Measurements from ENCODE around the gene COL9A3.

The COL9A3 gene

DNA sequence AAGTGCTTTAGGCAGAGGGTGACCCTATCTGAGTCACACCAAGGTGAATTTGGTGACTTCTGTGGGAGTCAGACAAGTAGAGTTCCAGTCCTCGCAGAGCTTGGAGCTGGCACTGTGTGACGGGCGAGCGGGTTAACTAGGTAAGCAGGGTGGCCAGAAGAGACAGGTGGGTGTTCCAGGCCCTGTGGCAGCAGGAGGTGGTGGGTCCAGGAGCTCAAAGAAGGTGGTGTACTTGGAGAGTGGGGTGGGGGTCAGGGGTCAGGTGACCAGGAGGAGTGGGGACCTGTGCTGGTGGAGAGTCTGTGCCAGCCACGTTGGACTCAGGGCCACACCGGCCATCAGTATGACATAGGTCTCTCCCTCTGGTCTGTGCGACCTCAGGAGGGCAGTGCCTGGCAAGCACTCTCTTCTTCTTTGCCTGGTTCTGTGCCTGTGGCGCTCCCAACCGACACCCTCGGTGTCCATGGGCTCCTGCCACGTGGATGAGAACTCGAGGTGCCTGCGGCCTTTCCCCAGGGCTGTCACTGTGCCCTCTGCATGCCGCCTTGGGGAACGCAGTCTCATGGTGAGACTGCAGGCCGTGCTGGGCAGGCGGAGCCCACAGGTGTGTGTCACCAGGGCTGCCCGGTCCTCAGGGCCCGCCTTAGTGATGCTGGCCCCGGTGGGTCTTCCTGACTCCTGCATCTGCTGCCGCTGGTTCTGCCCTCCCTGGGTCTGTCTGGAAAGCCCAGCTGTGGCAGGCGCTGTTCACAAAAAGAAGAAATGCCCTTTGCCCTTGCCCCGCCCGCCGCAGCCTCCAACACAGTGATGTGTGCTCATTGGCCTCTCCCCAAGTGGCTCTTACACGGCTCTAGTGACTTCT lies 18.9 kb upstream of the COL9A3 start:
- no peak for DNase-seq

DNA sequence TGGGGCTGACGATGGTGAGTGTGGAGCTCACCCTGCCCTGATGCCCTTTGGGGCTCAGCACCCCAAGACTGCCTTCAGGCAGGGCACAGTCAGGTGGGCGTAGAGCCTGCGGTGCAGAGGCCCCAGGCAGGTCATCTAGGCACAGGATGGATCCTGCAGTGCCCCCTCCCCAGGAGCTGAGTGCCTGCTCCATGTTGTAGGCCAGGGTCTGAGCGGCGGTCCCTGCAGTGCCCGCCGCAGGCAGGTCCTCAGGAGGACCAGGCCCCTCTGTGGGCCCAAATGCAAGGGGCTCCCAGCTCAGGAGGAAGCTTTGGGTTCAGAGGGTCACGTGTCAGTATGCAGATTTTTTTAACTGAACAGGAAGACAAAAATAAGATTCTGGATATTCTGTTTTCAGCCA lies 17.8 kb upstream of the COL9A3 start:
- DNase-seq = no peak

DNA sequence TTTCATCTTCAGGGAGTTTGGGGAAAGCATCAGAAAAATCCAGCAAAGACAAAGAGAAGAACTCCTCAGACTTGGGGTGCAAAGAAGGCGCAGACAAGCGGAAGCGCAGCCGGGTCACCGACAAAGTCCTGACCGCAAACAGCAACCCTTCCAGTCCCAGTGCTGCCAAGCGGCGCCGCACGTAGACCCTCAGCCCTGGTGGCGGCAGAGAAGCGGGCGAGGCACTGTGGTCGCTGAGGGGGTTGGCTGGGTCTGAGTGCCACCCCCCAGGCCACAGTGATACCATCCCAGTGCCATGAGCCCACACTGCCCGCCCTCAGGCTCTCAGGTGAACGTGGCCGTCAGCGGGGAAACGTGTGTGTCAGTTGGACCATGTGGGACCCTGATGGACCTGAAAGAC lies 17.4 kb upstream of the COL9A3 start:
- no peak for DNase-seq

DNA sequence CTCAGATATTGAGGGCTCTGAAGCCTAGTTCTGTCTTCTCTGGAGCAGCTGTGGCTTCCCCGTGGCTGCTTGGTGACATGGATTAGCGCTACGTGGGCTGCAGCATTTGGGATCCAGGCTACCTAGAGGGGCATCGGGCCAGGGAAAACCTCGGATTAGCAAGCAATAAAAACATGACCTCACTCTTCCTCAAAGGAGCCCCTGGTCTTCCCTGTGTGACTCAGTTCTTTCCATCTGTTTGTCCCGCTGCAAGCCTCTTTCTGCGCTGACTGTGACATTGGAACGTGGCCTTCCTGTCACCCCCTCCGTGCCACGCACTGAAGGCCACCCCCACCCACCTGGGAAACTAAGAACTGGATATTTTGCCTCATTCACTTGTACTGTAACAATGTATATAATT lies 17.0 kb upstream of the COL9A3 start:
- no peak for DNase-seq

DNA sequence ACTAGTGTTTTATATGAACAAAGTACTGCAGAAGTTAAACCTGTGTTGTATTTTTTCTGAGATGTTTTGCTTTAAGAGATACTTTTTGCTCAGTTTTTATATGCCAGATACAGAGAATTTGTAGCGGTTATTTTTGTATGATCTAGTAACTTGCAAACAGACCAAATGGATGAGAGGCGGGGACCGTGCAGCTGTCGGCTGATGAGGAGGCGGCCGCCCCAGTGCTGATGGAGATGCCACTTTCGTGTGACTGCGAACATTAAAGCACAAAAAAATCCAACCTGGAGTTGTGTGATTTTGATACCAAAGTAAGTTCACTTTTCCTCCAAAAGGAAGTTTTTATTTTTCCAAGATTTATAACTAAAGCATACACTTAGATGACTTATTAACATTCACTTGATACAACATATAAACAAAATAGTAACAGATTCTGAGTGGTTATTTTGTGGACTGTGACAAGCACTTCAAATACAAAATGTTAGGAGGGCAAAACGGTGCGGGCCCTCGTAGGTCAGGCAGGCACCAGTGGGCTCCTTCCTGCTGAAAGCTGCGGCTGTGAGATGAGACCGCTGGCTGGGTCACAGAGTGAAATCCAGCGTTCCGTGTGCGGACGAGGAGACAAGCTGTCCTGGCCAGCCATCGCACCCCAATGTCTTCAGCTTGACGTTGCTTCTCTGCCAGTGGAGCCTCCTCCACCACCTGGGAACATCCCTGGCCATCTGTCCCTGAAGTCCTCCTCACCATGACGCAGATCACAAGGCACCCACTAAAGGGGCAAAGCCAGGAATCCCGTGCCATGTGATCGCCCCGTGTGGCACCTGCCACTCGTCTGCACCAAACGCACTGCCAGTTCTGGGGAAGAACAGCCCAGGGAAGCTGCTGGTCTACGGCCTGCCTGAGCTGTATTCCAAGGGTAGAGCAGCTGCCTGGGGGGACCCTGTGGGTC lies 16.3 kb upstream of the COL9A3 start:
- no peak for DNase-seq

DNA sequence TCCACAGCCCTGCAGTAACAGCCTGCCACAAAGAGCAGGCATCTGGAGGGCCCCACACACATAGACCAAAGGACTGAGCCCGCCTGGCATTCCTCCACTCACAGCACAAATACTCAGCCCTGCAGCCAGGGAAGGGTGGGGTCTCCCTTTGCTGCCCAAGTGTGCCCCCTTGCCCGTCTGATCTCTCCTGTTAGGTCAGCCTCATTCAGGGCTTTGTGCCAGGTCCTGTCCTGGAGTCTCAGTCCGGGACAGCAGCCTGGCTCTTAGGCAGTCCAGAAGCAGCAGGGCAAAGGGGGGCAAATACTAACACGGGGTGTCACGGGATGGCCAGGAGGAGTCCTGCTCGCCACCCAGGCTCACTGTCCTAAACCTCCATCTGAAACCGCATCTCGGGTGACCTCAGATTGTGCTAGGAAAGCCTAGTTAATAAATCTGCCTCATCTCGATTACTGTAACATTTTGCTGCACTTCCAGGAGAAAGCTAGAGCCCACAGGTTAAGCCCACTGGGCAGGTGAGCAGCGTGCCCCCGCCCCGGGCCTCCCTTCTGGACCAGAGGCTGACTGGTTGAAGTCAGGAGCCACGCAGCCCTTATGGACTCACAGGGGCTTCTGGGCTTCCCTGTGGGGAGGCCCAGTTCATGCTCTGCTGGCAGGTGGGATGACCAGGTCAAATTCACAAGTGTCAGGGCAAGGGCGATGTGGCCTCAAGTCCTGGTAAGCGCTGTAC lies 15.4 kb upstream of the COL9A3 start:
- no peak for DNase-seq

DNA sequence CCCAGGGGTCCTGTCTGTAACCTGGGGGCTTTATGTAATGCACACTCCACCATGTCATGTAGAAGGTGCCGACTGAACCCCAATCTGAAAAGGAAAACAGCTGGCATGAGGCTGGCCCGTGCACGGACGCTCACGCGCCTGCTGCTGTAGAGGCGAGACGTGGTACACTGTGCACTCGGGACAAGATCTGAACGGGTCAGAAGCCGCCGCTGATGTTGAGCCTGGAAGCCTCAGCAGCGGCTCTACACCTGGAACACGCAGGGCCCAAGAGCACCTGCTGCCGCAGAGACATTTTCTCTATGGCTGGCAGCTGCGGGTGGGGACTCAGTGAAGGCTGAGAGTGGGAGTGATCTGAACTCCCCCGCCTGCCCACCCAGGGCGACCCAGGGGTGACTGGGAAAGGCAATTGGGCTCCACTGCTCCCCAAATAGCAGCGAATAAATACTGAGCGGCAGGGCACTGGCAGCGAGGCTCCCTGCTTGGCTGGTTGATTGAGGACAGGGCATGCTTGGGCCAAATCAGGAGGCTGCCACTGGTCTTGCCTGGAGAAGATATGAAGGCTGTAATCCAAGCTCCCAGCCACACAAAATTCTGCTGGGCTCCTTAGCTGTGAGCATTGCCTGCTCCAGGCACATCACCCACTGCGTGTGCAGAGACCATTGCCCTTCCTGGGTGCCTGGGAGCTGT lies 14.7 kb upstream of the COL9A3 start:
- no peak for DNase-seq

DNA sequence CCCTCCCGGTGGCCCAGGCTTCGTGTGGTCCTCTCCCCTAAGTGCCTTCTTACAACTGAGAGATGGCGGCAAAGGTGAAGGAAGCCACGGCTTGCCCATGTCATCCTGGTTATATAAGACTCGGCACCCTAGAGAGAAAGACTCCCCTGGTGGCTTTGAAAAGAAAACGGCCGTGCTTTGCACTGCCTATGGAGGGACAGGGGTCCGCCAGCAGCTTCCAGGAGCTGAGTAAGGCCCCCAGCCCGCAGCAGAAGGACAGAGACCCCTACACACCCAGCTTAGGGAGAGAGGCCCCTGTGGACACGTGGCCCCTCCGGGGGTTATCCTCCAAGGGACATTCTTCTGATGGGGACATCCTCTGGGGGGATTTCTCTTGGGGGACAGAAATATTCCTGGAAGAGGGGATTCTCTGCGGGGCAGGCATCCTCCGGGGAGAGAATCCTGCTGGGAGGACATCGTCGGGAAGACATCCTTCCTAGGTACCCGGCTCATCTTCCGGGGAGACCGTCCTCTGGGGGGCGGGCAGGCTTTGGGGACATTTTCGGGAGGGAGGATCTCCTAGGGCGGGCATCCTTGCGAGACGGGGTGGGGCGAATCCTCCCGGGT lies 12.7 kb upstream of the COL9A3 start:
- DNase-seq = no peak

DNA sequence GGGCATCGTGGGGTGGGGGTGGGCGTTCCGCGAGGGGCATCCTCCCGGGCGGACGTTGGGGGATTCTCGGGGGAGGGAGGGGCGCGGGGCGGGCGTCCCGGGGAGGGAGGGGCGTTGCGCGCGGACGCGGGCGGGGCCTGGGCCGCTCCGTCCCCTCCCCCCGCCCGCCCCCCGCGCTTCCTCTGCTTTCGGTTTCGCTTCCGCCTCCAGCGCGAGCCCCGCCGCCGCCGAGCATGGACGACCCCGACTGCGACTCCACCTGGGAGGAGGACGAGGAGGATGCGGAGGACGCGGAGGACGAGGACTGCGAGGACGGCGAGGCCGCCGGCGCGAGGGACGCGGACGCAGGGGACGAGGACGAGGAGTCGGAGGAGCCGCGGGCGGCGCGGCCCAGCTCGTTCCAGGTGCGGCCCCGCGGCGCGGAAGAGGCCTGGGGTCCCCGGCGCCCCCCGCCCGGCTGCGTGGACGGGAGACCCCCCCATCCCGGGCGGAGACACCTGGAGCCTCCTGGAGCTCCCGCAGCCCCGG lies 12.2 kb upstream of the COL9A3 start, which contains the start of gene OGFR:
Gene OGFR, plus strand, starts transcription at position 209 of the 528 bp plus-strand sequence. Its CDS starts 25 bp downstream, at position 234.
- peak; percentile 55 for DNase-seq

DNA sequence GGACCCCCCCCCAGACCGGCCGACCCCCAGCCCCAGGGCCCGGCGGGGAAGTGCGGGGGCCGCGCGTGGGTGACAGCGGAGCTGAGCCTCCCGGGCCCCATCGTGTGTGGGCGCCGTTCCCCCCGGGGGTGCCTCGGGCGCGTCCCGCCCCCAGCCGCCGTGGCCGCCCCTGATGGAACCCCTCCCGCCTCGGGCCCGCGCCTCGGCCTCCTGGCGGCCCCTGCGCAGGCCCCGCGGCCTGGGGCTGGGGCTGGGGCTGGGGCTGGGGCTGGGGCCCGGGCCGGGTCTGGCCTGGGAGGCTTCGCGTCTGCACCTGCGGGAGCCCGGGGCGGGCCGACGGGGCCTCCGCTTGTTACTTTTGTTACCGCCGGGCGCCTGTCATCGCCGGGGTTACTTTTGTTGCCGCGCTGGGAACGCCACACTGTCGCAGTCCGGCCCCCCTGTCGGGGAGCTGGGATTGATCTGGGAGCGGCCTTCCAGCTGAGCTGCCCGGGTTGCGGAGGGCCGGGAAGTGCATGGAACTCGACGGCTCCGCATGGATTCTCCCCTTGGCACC lies 11.6 kb upstream of the COL9A3 start:
- peak; percentile 22 for DNase-seq

DNA sequence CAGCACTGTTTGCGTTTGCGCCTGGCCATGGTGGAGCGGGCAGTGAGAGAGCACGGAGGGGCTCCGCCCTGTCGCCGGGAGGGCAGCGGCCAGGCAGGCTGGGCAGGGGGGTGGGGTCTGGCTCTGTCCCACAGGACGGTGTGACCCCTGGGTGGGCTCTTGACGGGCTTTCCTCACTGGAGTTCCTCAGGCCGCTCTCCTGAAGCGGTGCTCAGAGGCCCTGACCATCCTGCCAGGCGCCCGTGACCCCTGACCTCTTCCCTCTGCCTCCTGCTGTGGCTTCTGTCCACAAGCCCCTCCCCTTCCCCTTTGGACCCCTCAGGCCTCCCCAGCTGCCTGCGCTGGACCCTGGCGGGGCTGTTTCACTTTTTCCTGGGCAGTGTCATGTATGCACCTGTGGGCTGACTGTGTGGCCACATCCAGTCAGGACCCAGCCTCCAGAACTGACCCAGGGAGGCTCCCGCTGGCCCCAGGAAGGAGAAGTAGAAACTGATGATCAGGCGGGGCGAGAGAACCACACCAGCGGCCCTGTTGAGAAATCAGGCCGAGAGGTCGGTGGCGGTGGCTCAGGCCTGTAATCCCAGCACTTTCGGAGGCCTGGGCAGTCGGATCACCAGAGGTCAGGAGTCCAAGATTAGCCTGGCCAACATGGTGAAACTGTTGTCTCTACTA lies 11.0 kb upstream of the COL9A3 start:
- no peak for DNase-seq

DNA sequence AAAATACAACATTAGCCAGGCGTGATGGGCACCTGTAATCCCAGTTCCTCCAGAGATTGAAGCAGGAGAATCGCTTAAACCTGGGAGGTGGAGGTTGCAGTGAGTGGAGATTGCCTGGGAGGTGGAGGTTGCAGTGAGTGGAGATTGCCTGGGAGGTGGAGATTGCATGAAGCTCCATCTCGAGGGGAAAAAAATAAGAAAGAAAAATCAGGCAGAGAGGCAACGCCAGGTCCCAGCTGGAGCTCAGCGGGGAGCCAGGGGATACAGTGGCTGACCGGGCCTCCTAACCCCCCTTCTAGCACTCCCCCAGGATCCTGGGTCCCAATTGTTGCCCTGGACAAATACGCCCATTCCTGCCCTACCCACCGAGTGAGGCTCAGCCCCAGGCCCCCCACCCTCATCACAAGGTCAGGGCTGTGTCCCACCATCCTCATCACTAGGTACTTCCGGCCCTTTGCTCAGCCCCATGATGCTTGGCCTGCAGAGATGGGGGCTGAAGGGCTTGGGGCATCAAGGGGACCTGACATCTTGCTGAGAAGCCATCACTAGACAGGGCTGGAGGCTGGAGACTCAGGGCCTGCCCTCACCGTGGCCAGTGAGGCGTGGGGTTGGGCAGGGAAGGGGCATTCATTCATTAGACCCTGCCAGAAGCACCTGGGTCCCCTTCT lies 10.3 kb upstream of the COL9A3 start:
- no peak for DNase-seq

DNA sequence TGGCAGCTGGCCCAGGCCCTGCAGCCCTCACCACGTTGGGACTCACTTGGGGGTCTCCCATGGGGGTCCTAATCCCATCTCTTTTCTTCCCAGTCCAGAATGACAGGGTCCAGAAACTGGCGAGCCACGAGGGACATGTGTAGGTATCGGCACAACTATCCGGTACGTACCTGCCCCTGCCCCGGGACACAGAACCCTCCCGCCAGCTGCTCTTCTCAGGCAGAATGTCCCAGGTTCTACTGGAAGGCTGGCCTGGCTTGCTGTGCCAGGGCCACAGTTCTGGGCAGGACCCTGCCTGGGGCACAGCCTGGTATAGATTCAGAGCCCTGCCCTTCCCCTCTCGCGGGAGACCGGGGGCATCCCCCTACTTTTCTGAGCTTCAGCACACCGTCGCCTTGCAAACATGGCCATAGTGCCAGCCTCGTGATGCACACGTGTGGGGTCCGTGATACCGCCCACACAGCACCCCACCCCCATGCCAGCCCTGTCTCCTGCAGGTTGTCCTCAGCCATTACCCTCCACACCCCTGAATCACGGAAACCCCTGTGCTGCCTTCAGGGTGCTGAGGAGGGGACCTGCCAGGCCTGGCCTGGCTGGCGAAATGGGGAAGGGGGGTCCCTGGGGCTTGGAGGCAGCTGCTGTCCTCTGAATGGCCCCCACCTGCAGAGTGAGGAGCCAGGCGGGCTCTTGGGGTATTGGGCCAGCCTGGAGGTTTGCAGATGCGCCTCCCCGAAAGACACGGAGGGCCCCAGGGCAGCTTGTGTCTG lies 9.2 kb upstream of the COL9A3 start:
- no peak for DNase-seq

DNA sequence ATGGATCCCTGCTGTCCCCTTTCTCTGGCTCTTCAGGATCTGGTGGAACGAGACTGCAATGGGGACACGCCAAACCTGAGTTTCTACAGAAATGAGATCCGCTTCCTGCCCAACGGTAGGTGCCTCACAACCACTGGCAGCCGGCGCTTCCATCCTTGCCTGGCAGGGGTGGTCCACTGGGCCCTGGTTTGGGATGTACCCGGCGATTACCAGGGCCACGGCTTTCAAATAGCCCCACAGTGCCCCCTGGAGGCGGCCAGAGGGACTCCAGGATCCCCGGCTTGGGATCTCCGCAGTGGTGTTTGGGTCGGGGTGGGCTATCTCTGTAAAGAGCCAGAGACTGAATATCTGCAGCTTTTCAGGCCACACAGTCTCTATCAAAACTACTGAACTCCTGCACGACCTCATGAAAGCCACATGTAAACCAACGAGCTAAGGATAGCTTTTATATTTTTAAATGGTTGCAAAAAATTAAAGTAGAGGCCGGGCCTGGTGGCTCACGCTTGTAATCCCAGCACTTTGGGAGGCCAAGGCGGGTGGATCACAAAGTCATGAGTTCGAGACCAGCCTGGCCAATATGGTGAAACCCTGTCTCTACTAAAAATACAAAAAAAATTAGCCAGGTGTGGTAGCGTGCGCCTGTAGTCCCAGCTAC lies 8.5 kb upstream of the COL9A3 start:
- peak; percentile 50 for DNase-seq

DNA sequence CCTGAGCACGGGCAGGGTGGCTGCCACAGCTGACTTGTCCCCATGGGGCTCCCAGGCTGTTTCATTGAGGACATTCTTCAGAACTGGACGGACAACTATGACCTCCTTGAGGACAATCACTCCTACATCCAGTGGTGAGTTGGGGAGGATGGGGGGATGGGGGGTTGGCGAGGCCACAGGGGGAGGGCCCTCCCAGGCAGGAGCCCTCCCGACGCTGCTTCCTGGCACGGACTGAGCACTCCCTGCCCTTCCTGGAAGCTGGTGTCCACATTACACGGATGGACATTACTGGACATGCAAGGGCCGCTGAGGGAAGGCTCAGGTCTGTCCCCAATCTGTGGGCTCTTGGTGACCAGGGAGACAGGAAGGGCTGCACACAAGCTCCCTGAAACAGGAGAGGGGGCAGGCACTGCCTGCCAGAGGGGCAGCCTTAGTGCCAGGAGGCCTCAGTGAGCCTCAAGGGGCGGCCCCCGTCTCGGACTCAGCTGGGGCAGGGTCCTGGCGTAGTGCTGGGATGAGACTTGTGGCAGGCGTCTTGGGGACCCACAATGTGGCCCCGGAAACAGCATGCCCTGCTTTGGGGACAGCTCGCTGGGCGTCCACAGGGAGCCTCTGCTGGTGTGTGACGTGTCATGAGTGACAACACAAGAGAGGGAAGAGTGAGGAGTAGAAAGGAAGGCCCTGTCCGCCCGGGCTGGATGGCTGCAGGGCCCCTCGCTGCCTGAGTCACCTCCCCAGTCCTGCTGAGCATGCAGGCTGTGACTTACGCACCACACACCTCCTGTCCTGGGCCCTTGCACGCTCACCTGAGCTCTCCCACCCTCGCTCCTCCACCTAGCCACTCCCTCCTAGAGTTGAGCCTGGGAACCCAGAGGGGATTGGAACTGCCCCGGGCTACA lies 7.1 kb upstream of the COL9A3 start:
- DNase-seq = no peak

DNA sequence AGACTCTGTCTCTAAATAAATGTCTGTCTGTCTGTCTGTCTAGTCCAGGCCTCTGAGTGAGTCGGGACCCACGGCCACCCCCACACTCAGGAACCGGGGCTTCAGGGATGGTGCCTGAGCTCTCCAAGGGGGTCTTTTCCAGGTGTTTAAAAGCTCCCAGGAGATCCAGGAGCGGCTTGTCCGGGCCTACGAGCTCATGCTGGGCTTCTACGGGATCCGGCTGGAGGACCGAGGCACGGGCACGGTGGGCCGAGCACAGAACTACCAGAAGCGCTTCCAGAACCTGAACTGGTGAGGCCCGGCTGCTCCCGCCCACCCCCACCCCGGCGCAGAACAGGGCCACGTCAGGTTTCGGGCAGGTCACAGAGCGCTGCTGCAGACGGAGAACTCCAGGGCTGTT lies 5.5 kb upstream of the COL9A3 start:
- DNase-seq = no peak

DNA sequence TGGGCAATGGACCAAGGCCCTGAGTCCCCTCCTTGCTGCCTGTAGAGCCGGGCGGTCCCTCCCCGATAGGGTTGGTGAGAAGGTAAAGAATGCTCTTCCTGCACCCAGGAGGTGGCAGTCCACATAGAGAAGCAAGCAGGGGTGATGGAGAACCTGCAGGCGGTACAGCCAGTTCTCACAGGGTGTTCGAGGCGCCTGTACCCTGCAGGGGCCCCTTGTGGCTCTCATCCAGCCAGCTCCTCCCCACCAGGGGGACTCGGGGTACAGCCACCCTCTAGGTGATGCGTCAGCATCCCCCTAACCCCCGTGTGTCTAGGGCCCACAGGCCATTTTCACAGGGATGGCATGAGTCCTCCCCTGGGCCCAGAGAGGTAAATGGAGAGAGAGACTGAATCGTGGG lies 5.1 kb upstream of the COL9A3 start:
- DNase-seq = no peak
